Transverse colon (tissue), 4 donors: ENCODE data around the gene HPCAL1. TPM values are rescaled to one million over a fixed set of nuclear protein-coding genes. Genes with fewer than 3 reads are reported as not detected.

Source experiments
- DNase-seq: peaks from one replicate; pipeline ENCODE4 v3.0.0-alpha.2; 2019
- H3K27ac ChIP-seq, 4 donors: fragments of 200-600 bp; sonication (generic); 2 replicates each; pipeline ENCODE4 v1.5.1; 2016 to 2018; ENCODE audit warnings: inconsistent platforms in 4 of 4
- H3K27me3 ChIP-seq: fragments of 200-600 bp; sonication (generic); 2 replicates; pipeline ENCODE4 v1.5.1; 2017; ENCODE audit warnings: inconsistent platforms
- H3K36me3 ChIP-seq, 4 donors: fragments of 200-600 bp; sonication (generic); 2 replicates each; pipeline ENCODE4 v1.5.1; 2017 to 2019; ENCODE audit warnings: inconsistent platforms in 4 of 4
- H3K4me1 ChIP-seq, 4 donors: fragments of 200-600 bp; sonication (generic); 2 replicates each; pipeline ENCODE4 v1.5.1; 2017 to 2020; ENCODE audit warnings: inconsistent platforms in 4 of 4
- H3K4me3 ChIP-seq, 4 donors: fragments of 200-600 bp; sonication (generic); 1 replicate in 1 of 4; 2 replicates in 3 of 4; pipeline versions ENCODE4 v1.5.1 to v1.6.1; 2017 to 2019; ENCODE audit warnings: inconsistent platforms in 4 of 4
- H3K9me3 ChIP-seq, 2 donors: fragments of 200-600 bp; sonication (generic); 2 replicates each; pipeline ENCODE4 v1.5.1; 2017 to 2019; ENCODE audit warnings: inconsistent platforms in 2 of 2
- EP300 ChIP-seq: sonication (generic); formaldehyde crosslinking; IDR thresholded peaks from one replicate; pipeline ENCODE4 v1.6.1; 2017; ENCODE audit warnings: antibody characterized with exemption, low read depth
- POLR2A ChIP-seq: fragments of 450-650 bp; IDR thresholded peaks from one replicate; pipeline ENCODE4 v1.6.1; 2016; ENCODE audit warnings: antibody characterized with exemption, mild to moderate bottlenecking, moderate library complexity
- POLR2AphosphoS5 ChIP-seq, 3 donors: sonication (generic); formaldehyde crosslinking; IDR thresholded peaks; one replicate each; pipeline ENCODE4 v1.6.1; 2016; ENCODE audit warnings: antibody characterized with exemption in 3 of 3
- WGBS, 2 donors: methylation state at CpG; one replicate each; pipeline ENCODE4 v1.1.5; 2018; ENCODE audit warnings: low coverage in 1 of 2; 5-methylcytosine and 5-hydroxymethylcytosine counted together
- in situ Hi-C, 4 donors: fragments of 200-750 bp; cut with MboI; loops; one replicate each; pipeline versions ENCODE4 v1.15.0 to v1.15.1; 2017; ENCODE audit warnings: low sequenced_read_pairs in 3 of 4, low pct_ligation_motif_present in 1 of 4, low pct_unique_long_range_greater_than_20kb in 1 of 4
- intact Hi-C: fragments of 100-400 bp; cut with DNase I; formaldehyde crosslinking; loops from one replicate; pipeline ENCODE4 v1.15.1; 2023; ENCODE audit warnings: low total_unique reads
- total RNA-seq, 4 donors: library from RNA; depleted of rRNA; stranded (reverse); fragments of >200 nt; gene quantifications; one replicate each; pipeline ENCODE4 v1.1.0, GENCODE V29; 2016
- TF ChIP-seq, protein P1 (sequence below), 5 experiments: fragments of 200-600 bp in 3 of 5; fragments of 450-650 bp in 2 of 5; sonication (generic) in 3 of 5; IDR thresholded peaks; 1 replicate in 2 of 5; 2 replicates in 3 of 5; pipeline ENCODE4 v1.5.1; 2016 to 2017; ENCODE audit warnings: antibody characterized with exemption in 5 of 5, inconsistent platforms in 3 of 5, mild to moderate bottlenecking in 2 of 5, moderate library complexity in 1 of 5

HPCAL1 gene
- total RNA-seq, 4 donors from 2014 or later = 88.9 to 221 (median 129) TPM

- peaks cover 4 to 31% (median 21%) of the 10 kb centered on the region in 4 donors for H3K4me1 ChIP-seq
- H3K9me3 ChIP-seq = no peaks in the 10 kb centered on the region
- in situ Hi-C loops (no loop called here), intact Hi-C loops (no loop called here)
- 79 to 100% methylated on average over 3 to 12 of the region's 12 CpGs for WGBS, 2 donors
- H3K27ac ChIP-seq = no peak overlapping the region
- TF ChIP-seq, protein P1, sequence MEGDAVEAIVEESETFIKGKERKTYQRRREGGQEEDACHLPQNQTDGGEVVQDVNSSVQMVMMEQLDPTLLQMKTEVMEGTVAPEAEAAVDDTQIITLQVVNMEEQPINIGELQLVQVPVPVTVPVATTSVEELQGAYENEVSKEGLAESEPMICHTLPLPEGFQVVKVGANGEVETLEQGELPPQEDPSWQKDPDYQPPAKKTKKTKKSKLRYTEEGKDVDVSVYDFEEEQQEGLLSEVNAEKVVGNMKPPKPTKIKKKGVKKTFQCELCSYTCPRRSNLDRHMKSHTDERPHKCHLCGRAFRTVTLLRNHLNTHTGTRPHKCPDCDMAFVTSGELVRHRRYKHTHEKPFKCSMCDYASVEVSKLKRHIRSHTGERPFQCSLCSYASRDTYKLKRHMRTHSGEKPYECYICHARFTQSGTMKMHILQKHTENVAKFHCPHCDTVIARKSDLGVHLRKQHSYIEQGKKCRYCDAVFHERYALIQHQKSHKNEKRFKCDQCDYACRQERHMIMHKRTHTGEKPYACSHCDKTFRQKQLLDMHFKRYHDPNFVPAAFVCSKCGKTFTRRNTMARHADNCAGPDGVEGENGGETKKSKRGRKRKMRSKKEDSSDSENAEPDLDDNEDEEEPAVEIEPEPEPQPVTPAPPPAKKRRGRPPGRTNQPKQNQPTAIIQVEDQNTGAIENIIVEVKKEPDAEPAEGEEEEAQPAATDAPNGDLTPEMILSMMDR (IDR thresholded peaks at IDR 0.05) = no peak
- TF ChIP-seq POLR2A (no peak), POLR2AphosphoS5 (IDR thresholded peaks at IDR 0.05) (no peak), EP300 (no peak)
- no peak for DNase-seq
- no peak overlapping the region for H3K4me3 ChIP-seq
- H3K36me3 ChIP-seq = no peaks in the 10 kb centered on the region
- no peaks in the 10 kb centered on the region for H3K27me3 ChIP-seq
Measured at GRCh38 chr2:10377747-10378085, 75.0 kb downstream of the HPCAL1 start.

GRCh38 chr2:10378189-10378588 lies 75.5 kb downstream of the HPCAL1 start:
- Histone ChIP-seq H3K9me3 (no peaks in the 10 kb centered on the region), H3K27me3 (no peaks in the 10 kb centered on the region), H3K36me3 (no peaks in the 10 kb centered on the region), H3K27ac (peak overlapping the region in 1 of 4 donors; percentile 10), H3K4me3 (no peak overlapping the region), H3K4me1 (peaks cover 9 to 36% (median 26%) of the 10 kb centered on the region in 4 donors)
- intact Hi-C loops = no loop called here
- DNase-seq = peak; percentile 51
- 60% methylated on average over 7 of the region's 7 CpGs; no CpG with 5 or more reads in 1 of the 2 donors for WGBS, 2 donors
- TF ChIP-seq, protein P1 (IDR thresholded peaks at IDR 0.05) = no peak
- no peak for TF ChIP-seq POLR2A
- TF ChIP-seq EP300 = no peak
- no peak for TF ChIP-seq POLR2AphosphoS5 (IDR thresholded peaks at IDR 0.05)
- in situ Hi-C loops = no loop called here

- TF ChIP-seq POLR2AphosphoS5 (IDR thresholded peaks at IDR 0.05) (no peak), POLR2A (no peak), EP300 (no peak)
- TF ChIP-seq, protein P1 (IDR thresholded peaks at IDR 0.05) = no peak
- H3K27ac ChIP-seq = no peak overlapping the region
- in situ Hi-C loops = no loop called here
- peaks cover 15 to 42% (median 32%) of the 10 kb centered on the region in 4 donors for H3K4me1 ChIP-seq
- WGBS, 2 donors = 47 to 64% methylated on average over 4 to 9 of the region's 9 CpGs
- H3K36me3 ChIP-seq = no peaks in the 10 kb centered on the region
- no peak overlapping the region for H3K4me3 ChIP-seq
- H3K9me3 ChIP-seq = no peaks in the 10 kb centered on the region
- DNase-seq = no peak
- H3K27me3 ChIP-seq = no peaks in the 10 kb centered on the region
- intact Hi-C loops = no loop called here
Measured at GRCh38 chr2:10380048-10380926, 77.6 kb downstream of the HPCAL1 start.

DNA sequence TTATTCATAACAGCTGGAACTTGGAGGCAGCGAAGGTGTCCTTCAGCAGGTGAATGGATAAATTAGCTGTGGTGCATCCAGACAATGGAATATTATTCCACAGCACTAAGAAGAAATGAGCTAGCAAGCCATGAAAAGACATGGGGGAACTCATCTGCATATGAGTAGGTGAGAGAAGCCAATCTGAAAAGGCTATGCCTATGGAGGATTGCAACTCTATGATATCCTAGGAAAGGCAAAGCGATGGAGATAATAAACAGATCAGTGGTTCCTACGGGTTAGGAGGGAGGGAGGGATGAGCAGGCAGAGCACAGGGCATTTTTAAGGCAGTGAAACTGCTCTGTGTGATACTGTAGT lies 79.3 kb downstream of the HPCAL1 start:
- Histone ChIP-seq H3K27me3 (no peaks in the 10 kb centered on the region), H3K27ac (peak overlapping the region in 2 of 4 donors; percentile 12 to 30), H3K9me3 (no peaks in the 10 kb centered on the region), H3K4me1 (peaks cover 15 to 42% (median 32%) of the 10 kb centered on the region in 4 donors), H3K36me3 (no peaks in the 10 kb centered on the region), H3K4me3 (no peak overlapping the region)
- TF ChIP-seq POLR2A (no peak), POLR2AphosphoS5 (IDR thresholded peaks at IDR 0.05) (no peak), EP300 (no peak)
- TF ChIP-seq, protein P1 (IDR thresholded peaks at IDR 0.05) = no peak
- intact Hi-C loops = no loop called here
- 73 to 75% methylated on average over 3 of the region's 3 CpGs for WGBS, 2 donors
- DNase-seq = no peak
- in situ Hi-C loops = no loop called here
